ENCODE measurements around the gene RPS10.
"Not testable (repeated sequence)": the region's sequence is repeated elsewhere in the genome, so short reads cannot be mapped to it uniquely, and the experiment has no call there.

The RPS10 gene

GRCh38 chr6:34375833-34376232 is 50.0 kb downstream of the RPS10 start:
- ATAC-seq: no peak
- no peak for TF ChIP-seq ZNF8 (CRISPR knock-in tag; IDR thresholded peaks at IDR 0.05)

- no peak for ATAC-seq
- no peak for TF ChIP-seq OSR1 (CRISPR knock-in tag; IDR thresholded peaks at IDR 0.05)
- TF ChIP-seq ESRRG (CRISPR knock-in tag; IDR thresholded peaks at IDR 0.05): no peak
- TF ChIP-seq PPARA (CRISPR knock-in tag; IDR thresholded peaks at IDR 0.05; ENCODE audit: borderline replicate concordance): no peak
- no peak for TF ChIP-seq CREB5 (CRISPR knock-in tag; IDR thresholded peaks at IDR 0.05; ENCODE audit: low read depth)
- no peak for TF ChIP-seq ZFP30 (CRISPR knock-in tag; IDR thresholded peaks at IDR 0.05)
Observed at GRCh38 chr6:34374508-34374907, 51.4 kb downstream of the RPS10 start.

GRCh38 chr6:34374069-34374468 is 51.8 kb downstream of the RPS10 start:
- no peak for ATAC-seq
- TF ChIP-seq CREB5 (CRISPR knock-in tag; IDR thresholded peaks at IDR 0.05; ENCODE audit: low read depth): no peak
- TF ChIP-seq POU6F1 (CRISPR knock-in tag; IDR thresholded peaks at IDR 0.05; ENCODE audit: borderline replicate concordance, low read depth): no peak
- TF ChIP-seq RARB (CRISPR knock-in tag; IDR thresholded peaks at IDR 0.05): no peak
- TF ChIP-seq ARNTL (CRISPR knock-in tag; IDR thresholded peaks at IDR 0.05; ENCODE audit: borderline replicate concordance, low read depth): no peak
- no peak for TF ChIP-seq ZNF565 (CRISPR knock-in tag; conservative IDR thresholded peaks at IDR 0.05; ENCODE audit: low read depth)
- no peak for TF ChIP-seq OSR1 (CRISPR knock-in tag; IDR thresholded peaks at IDR 0.05)
- no peak for TF ChIP-seq ISL1 (CRISPR knock-in tag; IDR thresholded peaks at IDR 0.05)
- TF ChIP-seq ZNF70 (CRISPR knock-in tag; IDR thresholded peaks at IDR 0.05): no peak
- no peak for TF ChIP-seq CSRNP3 (CRISPR knock-in tag; IDR thresholded peaks at IDR 0.05)
- TF ChIP-seq PPARA (CRISPR knock-in tag; IDR thresholded peaks at IDR 0.05; ENCODE audit: borderline replicate concordance): no peak
- TF ChIP-seq CSDC2 (CRISPR knock-in tag; IDR thresholded peaks at IDR 0.05): no peak
- TF ChIP-seq TCF4 (CRISPR knock-in tag; IDR thresholded peaks at IDR 0.05; ENCODE audit: borderline replicate concordance): no peak
- TF ChIP-seq ZC3H10 (CRISPR knock-in tag; IDR thresholded peaks at IDR 0.05): no peak
- no peak for TF ChIP-seq BACH2 (CRISPR knock-in tag; IDR thresholded peaks at IDR 0.05; ENCODE audit: borderline replicate concordance)

- no peak for ATAC-seq
- no peak for TF ChIP-seq OSR1 (CRISPR knock-in tag; IDR thresholded peaks at IDR 0.05)
- no peak for TF ChIP-seq ZFP30 (CRISPR knock-in tag; IDR thresholded peaks at IDR 0.05)
- no peak for TF ChIP-seq ARNTL (CRISPR knock-in tag; IDR thresholded peaks at IDR 0.05; ENCODE audit: borderline replicate concordance, low read depth)
- no peak for TF ChIP-seq TOX (CRISPR knock-in tag; IDR thresholded peaks at IDR 0.05; ENCODE audit: borderline replicate concordance)
- TF ChIP-seq BACH2 (CRISPR knock-in tag; IDR thresholded peaks at IDR 0.05; ENCODE audit: borderline replicate concordance): no peak
- TF ChIP-seq POU6F1 (CRISPR knock-in tag; IDR thresholded peaks at IDR 0.05; ENCODE audit: borderline replicate concordance, low read depth): no peak
- TF ChIP-seq ZNF8 (CRISPR knock-in tag; IDR thresholded peaks at IDR 0.05): no peak
- no peak for TF ChIP-seq ISL1 (CRISPR knock-in tag; IDR thresholded peaks at IDR 0.05)
- TF ChIP-seq ZFP3 (CRISPR knock-in tag; IDR thresholded peaks at IDR 0.05): no peak
- TF ChIP-seq RARB (CRISPR knock-in tag; IDR thresholded peaks at IDR 0.05): no peak
- TF ChIP-seq TSHZ2 (CRISPR knock-in tag; IDR thresholded peaks at IDR 0.05): no peak
- no peak for TF ChIP-seq ZNF70 (CRISPR knock-in tag; IDR thresholded peaks at IDR 0.05)
- no peak for TF ChIP-seq TCF4 (CRISPR knock-in tag; IDR thresholded peaks at IDR 0.05; ENCODE audit: borderline replicate concordance)
Observed at GRCh38 chr6:34373511-34373910, 52.4 kb downstream of the RPS10 start.

- ATAC-seq: not testable (repeated sequence)
Observed at GRCh38 chr6:34371865-34372264, 54.0 kb downstream of the RPS10 start.

Data from SK-N-SH treated with all-trans-retinoic acid at 6 μM for 48 hours (cell line).